K562 (cell line): ENCODE data around the gene ABI3BP. TPM values are rescaled to one million over a fixed set of nuclear protein-coding genes. Genes with fewer than 3 reads are reported as not detected.

Experiments
- ATAC-seq: fragments of 200-7000 bp; cut with Tn5 transposase; 3 replicates; pipeline ENCODE4 v1.9.1; 2020; ENCODE audit warnings: moderate library complexity
- BruUV-seq: library from RNA; stranded (reverse); fragments of 400-500 nt; replicated peaks from 2 replicates; lab custom pipeline; 2021; lab: Mats Ljungman, UMichigan
- CTCF ChIA-PET: fragments of 300-600 bp; formaldehyde crosslinking; extraction: SDS; loops from one replicate; lab custom pipeline; 2021; ENCODE audit warnings: low intra/inter-chr PET ratio; lab: Yijun Ruan, JAX
- POLR2A ChIA-PET: fragments of 300-600, 350-650 bp; sonication (Branson Sonifier 250); formaldehyde crosslinking; extraction: SDS; loops from one replicate; lab custom pipeline; 2021; ENCODE audit warnings: antibody characterized with exemption, inconsistent platforms; lab: Yijun Ruan, JAX
- DNase-seq, 4 experiments: peaks; one replicate each; pipeline versions ENCODE4 v3.0.0 to v3.0.0-alpha.2; 2011 to 2018; ENCODE audit warnings: low spot score in 3 of 4, mixed read lengths in 3 of 4; ENCODE audit errors: extremely low read depth in 1 of 4
- FAIRE-seq: peaks from 2 replicates; lab custom pipeline; 2011; peaks lifted over from hg19 to GRCh38; lab: Jason Lieb, UNC
- H2AFZ ChIP-seq: 2 replicates; pipeline ENCODE4 v1.6.0; 2011; ENCODE audit warnings: low read depth, low read length, control low read depth, inconsistent platforms
- H3K27ac ChIP-seq: fragments of 200-600 bp; 3 replicates; pipeline ENCODE4 v1.8.0; 2011; ENCODE audit warnings: low read depth, mild to moderate bottlenecking, control low read depth, inconsistent platforms, low read length, moderate library complexity, mixed read lengths; ENCODE audit errors: extremely low read depth
- H3K27me3 ChIP-seq, 2 experiments: fragments of 300-600 bp in 1 of 2; 2 replicates in 1 of 2; 3 replicates in 1 of 2; pipeline versions ENCODE4 v1.6.0 to v1.8.0; 2011; ENCODE audit warnings: inconsistent platforms in 2 of 2, low read length in 2 of 2, mild to moderate bottlenecking in 1 of 2, mixed read lengths in 1 of 2, moderate library complexity in 1 of 2; ENCODE audit not compliant: control insufficient read depth in 2 of 2, insufficient read depth in 2 of 2
- H3K36me3 ChIP-seq: fragments of 300-600 bp; 3 replicates; pipeline ENCODE4 v1.8.0; 2011; ENCODE audit warnings: mild to moderate bottlenecking, low read length, inconsistent platforms; ENCODE audit not compliant: control insufficient read depth, insufficient read depth
- H3K4me1 ChIP-seq, 2 experiments: fragments of 200-600 bp in 1 of 2; replicated peaks in 1 of 2; 2 replicates in 1 of 2; 3 replicates in 1 of 2; pipeline versions ENCODE4 v1.5.1 to v1.8.0; 2011; ENCODE audit warnings: inconsistent platforms in 2 of 2, low read length in 2 of 2, mild to moderate bottlenecking in 1 of 2, mixed read lengths in 1 of 2, moderate library complexity in 1 of 2; ENCODE audit not compliant: control insufficient read depth in 2 of 2, insufficient read depth in 2 of 2
- H3K4me2 ChIP-seq: 2 replicates; pipeline ENCODE4 v1.6.1; 2011; ENCODE audit warnings: low read length, control low read depth, inconsistent platforms, mixed read lengths; ENCODE audit not compliant: insufficient read depth
- H3K4me3 ChIP-seq: fragments of 200-600 bp; sonication (generic), shearing (Covaris generic); 2 replicates; pipeline ENCODE4 v1.5.1; 2016; ENCODE audit warnings: control low read depth, inconsistent platforms
- H3K79me2 ChIP-seq: fragments of 200-600 bp; 3 replicates; pipeline ENCODE4 v1.8.0; 2011; ENCODE audit warnings: low read length, inconsistent platforms; ENCODE audit not compliant: control insufficient read depth, insufficient read depth
- H3K9ac ChIP-seq, 2 experiments: 2 replicates each; pipeline versions ENCODE4 v1.6.0 to v1.6.1; 2011; ENCODE audit warnings: low read depth in 2 of 2, low read length in 2 of 2, control low read depth in 1 of 2, inconsistent platforms in 1 of 2, mild to moderate bottlenecking in 1 of 2, mixed read lengths in 1 of 2; ENCODE audit not compliant: insufficient read depth in 1 of 2
- H3K9me1 ChIP-seq: one replicate; pipeline ENCODE4 v1.6.0; 2011; ENCODE audit warnings: inconsistent platforms, mild to moderate bottlenecking, low read length, moderate library complexity; ENCODE audit not compliant: control insufficient read depth, insufficient read depth
- H3K9me3 ChIP-seq: replicated peaks from 2 replicates; pipeline ENCODE4 v1.5.1; 2011; ENCODE audit warnings: low read depth, low read length, inconsistent platforms; ENCODE audit not compliant: control insufficient read depth, insufficient read depth
- H4K20me1 ChIP-seq: replicated peaks from 2 replicates; pipeline ENCODE4 v1.6.1; 2011; ENCODE audit warnings: low read length, inconsistent platforms, mixed read lengths; ENCODE audit not compliant: control insufficient read depth, insufficient read depth
- CREB3L1 ChIP-seq: fragments of 450-650 bp; IDR thresholded peaks from 2 replicates; pipeline ENCODE4 v1.6.1; 2014; ENCODE audit warnings: low read depth, mild to moderate bottlenecking, moderate library complexity, borderline replicate concordance
- CXXC5 ChIP-seq: fragments of 250-450 bp; sonication (Bioruptor Pico); IDR thresholded peaks from 2 replicates; pipeline ENCODE4 v1.8.0; 2022; ENCODE audit warnings: inconsistent platforms, mild to moderate bottlenecking, moderate library complexity
- GATAD2A ChIP-seq: fragments of 450-650 bp; IDR thresholded peaks from 2 replicates; pipeline ENCODE4 v1.6.1; 2017
- GATAD2B ChIP-seq: fragments of 450-650 bp; IDR thresholded peaks from 2 replicates; pipeline ENCODE4 v1.6.1; 2017; ENCODE audit warnings: mild to moderate bottlenecking, borderline replicate concordance
- MED1 ChIP-seq: sonication (generic); formaldehyde crosslinking; IDR thresholded peaks from 2 replicates; pipeline ENCODE4 v1.8.1; 2023; ENCODE audit warnings: missing genetic modification reagents, borderline replicate concordance
- NCOR1 ChIP-seq: fragments of 450-650 bp; IDR thresholded peaks from 2 replicates; pipeline ENCODE4 v1.6.1; 2016; ENCODE audit warnings: mild to moderate bottlenecking, moderate library complexity
- NR2C1 ChIP-seq, 2 experiments: fragments of 450-650 bp; IDR thresholded peaks; 2 replicates each; pipeline ENCODE4 v1.6.1; 2017; ENCODE audit warnings: mild to moderate bottlenecking in 2 of 2, antibody characterized with exemption in 1 of 2, inconsistent platforms in 1 of 2, missing compliant biosample characterization in 1 of 2, missing genetic modification characterization in 1 of 2
- NR2F6 ChIP-seq: fragments of 450-650 bp; formaldehyde crosslinking; IDR thresholded peaks from 2 replicates; pipeline ENCODE4 v1.4.0; 2020; ENCODE audit warnings: mild to moderate bottlenecking
- TAF9B ChIP-seq: fragments of 450-650 bp; IDR thresholded peaks from 2 replicates; pipeline ENCODE4 v1.6.1; 2018; ENCODE audit warnings: mild to moderate bottlenecking; ENCODE audit not compliant: partially characterized antibody
- TBL1XR1 ChIP-seq, 2 experiments: IDR thresholded peaks; 2 replicates each; pipeline ENCODE4 v1.6.1; 2012; ENCODE audit warnings: improper control_type of control experiment in 2 of 2, low read length in 2 of 2, mild to moderate bottlenecking in 1 of 2
- WHSC1 ChIP-seq: IDR thresholded peaks from one replicate; pipeline ENCODE4 v1.6.1; 2012; ENCODE audit warnings: low read length, control low read depth, inconsistent platforms
- YBX1 ChIP-seq: fragments of 450-650 bp; IDR thresholded peaks from 2 replicates; pipeline ENCODE4 v1.7.1; 2016; ENCODE audit warnings: mild to moderate bottlenecking
- ZFP91 ChIP-seq: sonication (generic); formaldehyde crosslinking; IDR thresholded peaks from 2 replicates; pipeline ENCODE4 v1.8.0; 2022; ENCODE audit warnings: mild to moderate bottlenecking, missing genetic modification reagents
- ZNF436 ChIP-seq: fragments of 250-450, 450-650 bp; sonication (Bioruptor Pico); formaldehyde crosslinking; IDR thresholded peaks from 2 replicates; pipeline ENCODE4 v1.7.0; 2020; ENCODE audit warnings: mild to moderate bottlenecking
- ZNF644 ChIP-seq: fragments of 200-800 bp; sonication (Bioruptor generic); IDR thresholded peaks from 2 replicates; pipeline ENCODE4 v1.6.1; 2016; ENCODE audit warnings: low read depth, missing genetic modification characterization, missing compliant biosample characterization
- ZNF668 ChIP-seq: fragments of 250-450 bp; sonication (Bioruptor Pico); IDR thresholded peaks from 2 replicates; pipeline ENCODE4 v1.8.0; 2022; ENCODE audit warnings: mild to moderate bottlenecking, inconsistent platforms
- WGBS: fragments of 100-300 bp; shearing (Covaris generic); methylation state at CpG from one replicate; pipeline ENCODE4 v1.1.6; 2016; ENCODE audit warnings: low coverage, mixed read lengths; ENCODE audit not compliant: insufficient coverage; ENCODE audit errors: missing lambda C conversion rate; 5-methylcytosine and 5-hydroxymethylcytosine counted together
- in situ Hi-C: fragments of 300-500 bp; cut with MboI; formaldehyde crosslinking; loops from 4 replicates; pipeline ENCODE4 v1.15.0; 2018; ENCODE audit warnings: inconsistent platforms, mixed read lengths
- intact Hi-C: fragments of 100-400 bp; cut with micrococcal nuclease; formaldehyde crosslinking; loops from 2 replicates; pipeline ENCODE4 v1.14.2; 2022
- polyA plus RNA-seq, 8 experiments: library from polyadenylated mRNA; depleted of rRNA in 4 of 8; stranded (reverse) in 5 of 8; unstranded in 3 of 8; fragments of >200 nt; fragmentation: Nextera tagmentation in 2 of 8; fragmentation: Illumina TruSeq in 1 of 8; extraction: Ambion mirVana in 2 of 8; extraction: Trizol in 1 of 8; gene quantifications; 2 replicates each; pipeline versions ENCODE4 v1.2.1 to v1.2.3, GENCODE V29; 2011 to 2014; ENCODE audit warnings: inconsistent platforms in 1 of 8, missing spikeins in 1 of 8
- total RNA-seq, 7 experiments: library from RNA; depleted of rRNA in 6 of 7; stranded (reverse); fragments of >200 nt in 6 of 7; fragmentation: Illumina TruSeq in 2 of 7; extraction: Trizol in 2 of 7; gene quantifications; 2 replicates each; pipeline versions ENCODE4 v1.2.1 to v1.2.3, GENCODE V29; 2011 to 2021; ENCODE audit warnings: low replicate concordance in 1 of 7
- TF ChIP-seq, protein P1 (sequence below): fragments of 450-650 bp; IDR thresholded peaks from 2 replicates; pipeline ENCODE4 v1.6.1; 2016; ENCODE audit warnings: borderline replicate concordance

Gene ABI3BP
- total and polyA plus RNA-seq, 9 of the 15 experiments (the other 6 are each of a cell fraction or from before 2014, with no cell fraction given): 0.01 to 0.24 (median 0.06) TPM; not detected in 5

GRCh38 chr3:101009386-101009785, 16.2 kb upstream of the ABI3BP start:
- ATAC-seq (no peak), FAIRE-seq (no peak), DNase-seq (no peak)
- Histone ChIP-seq H3K9me3 (no peaks in the 10 kb centered on the region), H3K4me3 (no peak overlapping the region), H2AFZ (no peak overlapping the region), H3K4me2 (no peak overlapping the region), H3K9me1 (no peaks in the 10 kb centered on the region), H3K79me2 (no peaks in the 10 kb centered on the region), H3K36me3 (no peaks in the 10 kb centered on the region), H3K9ac (no peak overlapping the region), H4K20me1 (no peaks in the 10 kb centered on the region), H3K27ac (no peak overlapping the region), H3K27me3 (no peaks in the 10 kb centered on the region), H3K4me1 (no peaks in the 10 kb centered on the region)
- CTCF ChIA-PET: no interaction called here
- BruUV-seq: no TSS peak
- 0% methylated on average over 2 of the region's 2 CpGs for WGBS
- POLR2A ChIA-PET: no interaction called here
- intact Hi-C loops: no loop called here
- in situ Hi-C loops: no loop called here
- TF ChIP-seq TAF9B (no peak), ZNF436 (no peak), GATAD2A (no peak), NR2F6 (no peak), CXXC5 (CRISPR knock-in tag) (no peak), ZNF644 (tag) (no peak), TBL1XR1 (IDR thresholded peaks at IDR 0.05; ENCODE audit: low read length in 2 of 2) (no peak), WHSC1 (no peak), NCOR1 (no peak), YBX1 (no peak), ZNF668 (no peak), ZFP91 (CRISPR knock-in tag) (no peak), CREB3L1 (no peak), GATAD2B (no peak), MED1 (CRISPR knock-in tag) (no peak), NR2C1 (IDR thresholded peaks at IDR 0.05) (no peak), NR2C1 (tag; IDR thresholded peaks at IDR 0.05) (no peak)
- TF ChIP-seq, protein P1, sequence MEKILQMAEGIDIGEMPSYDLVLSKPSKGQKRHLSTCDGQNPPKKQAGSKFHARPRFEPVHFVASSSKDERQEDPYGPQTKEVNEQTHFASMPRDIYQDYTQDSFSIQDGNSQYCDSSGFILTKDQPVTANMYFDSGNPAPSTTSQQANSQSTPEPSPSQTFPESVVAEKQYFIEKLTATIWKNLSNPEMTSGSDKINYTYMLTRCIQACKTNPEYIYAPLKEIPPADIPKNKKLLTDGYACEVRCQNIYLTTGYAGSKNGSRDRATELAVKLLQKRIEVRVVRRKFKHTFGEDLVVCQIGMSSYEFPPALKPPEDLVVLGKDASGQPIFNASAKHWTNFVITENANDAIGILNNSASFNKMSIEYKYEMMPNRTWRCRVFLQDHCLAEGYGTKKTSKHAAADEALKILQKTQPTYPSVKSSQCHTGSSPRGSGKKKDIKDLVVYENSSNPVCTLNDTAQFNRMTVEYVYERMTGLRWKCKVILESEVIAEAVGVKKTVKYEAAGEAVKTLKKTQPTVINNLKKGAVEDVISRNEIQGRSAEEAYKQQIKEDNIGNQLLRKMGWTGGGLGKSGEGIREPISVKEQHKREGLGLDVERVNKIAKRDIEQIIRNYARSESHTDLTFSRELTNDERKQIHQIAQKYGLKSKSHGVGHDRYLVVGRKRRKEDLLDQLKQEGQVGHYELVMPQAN: no peak
